GM12878 (cell line): ENCODE measurements around the gene CALB2. TPM values are rescaled to one million over a fixed set of nuclear protein-coding genes. Genes with fewer than 3 reads are reported as not detected.

Experiments
- CHD1 ChIP-seq: IDR thresholded peaks from 2 replicates; pipeline ENCODE4 v1.6.1; 2012; ENCODE audit warnings: low read depth, low read length, improper control_type of control experiment
- IKZF2 ChIP-seq, 2 experiments: fragments of 450-650 bp; IDR thresholded peaks; 2 replicates each; pipeline ENCODE4 v1.6.1; 2017; ENCODE audit warnings: mild to moderate bottlenecking in 2 of 2, moderate library complexity in 2 of 2
- SMAD1 ChIP-seq: fragments of 450-650 bp; IDR thresholded peaks from 2 replicates; pipeline ENCODE4 v1.6.1; 2018; ENCODE audit warnings: mild to moderate bottlenecking, low read depth; ENCODE audit not compliant: partially characterized antibody
- SREBF2 ChIP-seq: IDR thresholded peaks from 2 replicates; pipeline ENCODE4 v1.6.1; 2012; ENCODE audit warnings: mild to moderate bottlenecking, low read length
- SUZ12 ChIP-seq: fragments of 200-600 bp; sonication (generic); IDR thresholded peaks from one replicate; pipeline ENCODE4 v1.6.1; 2018; ENCODE audit warnings: antibody characterized with exemption, mild to moderate bottlenecking; ENCODE audit not compliant: unreplicated experiment
- ZBTB40 ChIP-seq: fragments of 450-650 bp; IDR thresholded peaks from 2 replicates; pipeline ENCODE4 v1.6.1; 2016; ENCODE audit warnings: mild to moderate bottlenecking, moderate library complexity, borderline replicate concordance
- ZNF687 ChIP-seq: fragments of 450-650 bp; IDR thresholded peaks from 2 replicates; pipeline ENCODE4 v1.6.1; 2017; ENCODE audit warnings: mild to moderate bottlenecking, moderate library complexity
- polyA plus RNA-seq, 11 experiments: library from polyadenylated mRNA; depleted of rRNA in 4 of 11; unstranded in 6 of 11; stranded (reverse) in 5 of 11; fragments of >200 nt; fragmentation: Nextera tagmentation in 4 of 11; fragmentation: Illumina TruSeq in 1 of 11; extraction: Ambion mirVana in 4 of 11; extraction: Trizol in 1 of 11; gene quantifications; 1 replicate in 1 of 11; 2 replicates in 10 of 11; pipeline versions ENCODE4 v1.2.1 to v1.2.3, GENCODE V29; 2011 to 2016; ENCODE audit warnings: inconsistent platforms in 2 of 11, missing spikeins in 2 of 11, low read depth in 1 of 11
- total RNA-seq, 4 experiments: library from RNA; depleted of rRNA in 3 of 4; stranded (reverse); fragments of >200 nt in 3 of 4; fragmentation: Illumina TruSeq in 1 of 4; extraction: Trizol in 1 of 4; gene quantifications; 2 replicates each; pipeline versions ENCODE4 v1.2.1 to v1.2.3, GENCODE V29; 2013 to 2021

The CALB2 gene
- total and polyA plus RNA-seq, 10 of the 15 experiments (the other 5 are each of a cell fraction or from before 2014, with no cell fraction given) = not detected

- TF ChIP-seq ZNF687 = no peak
- TF ChIP-seq CHD1 = no peak
- no peak for TF ChIP-seq SREBF2
- TF ChIP-seq SMAD1 = no peak
- no peak for TF ChIP-seq ZBTB40
- no peak for TF ChIP-seq SUZ12
- no peak for TF ChIP-seq IKZF2 (IDR thresholded peaks at IDR 0.05)
Observed at GRCh38 chr16:71436473-71436872, 78.0 kb downstream of the CALB2 start (continued).
